ENCODE measurements around the gene SEC22C.

Gene SEC22C

GRCh38 chr3:42535981-42536784 lies 45.6 kb downstream of the SEC22C start:
- Histone ChIP-seq H3K27me3 (ENCODE audit: control insufficient read depth in 3 of 3, insufficient read depth in 3 of 3, low read depth in 1 of 3, low read length in 3 of 3) (peaks cover 0 to 15% (median 0%) of the 10 kb centered on the region in 3 experiments), H2BK120ac (ENCODE audit: low read depth, low read length) (no peak overlapping the region), H3K79me1 (ENCODE audit: low read depth, low read length) (no peaks in the 10 kb centered on the region), H3K4me2 (ENCODE audit: insufficient read depth, low read length, poor library complexity, severe bottlenecking) (no peak overlapping the region), H3K14ac (ENCODE audit: low read length) (no peak overlapping the region), H4K91ac (ENCODE audit: low read depth, low read length, poor library complexity) (no peak overlapping the region), H2AK5ac (ENCODE audit: low read depth, low read length) (peak overlapping the region; percentile 78), H2BK5ac (ENCODE audit: low read length) (no peak overlapping the region), H2AFZ (ENCODE audit: low read length) (no peak overlapping the region), H3K4me3 (ENCODE audit: low read length in 2 of 2) (no peak overlapping the region), H2BK15ac (ENCODE audit: low read length) (no peak overlapping the region), H2BK12ac (ENCODE audit: low read length) (no peak overlapping the region), H3K4me1 (ENCODE audit: control insufficient read depth in 2 of 2, insufficient read depth in 1 of 2, low read depth in 1 of 2, low read length in 2 of 2) (peaks cover 0 to 5% of the 10 kb centered on the region in 2 donors), H3K23ac (ENCODE audit: low read depth, low read length, poor library complexity) (no peak overlapping the region), H3K18ac (ENCODE audit: low read length) (no peak overlapping the region), H3K27ac (replicated peaks; ENCODE audit: low read length) (no peak overlapping the region), H3K9ac (ENCODE audit: low read depth, low read length, poor library complexity) (no peak overlapping the region), H3K36me3 (replicated peaks in 1 of 2; ENCODE audit: control insufficient read depth in 2 of 2, insufficient read depth in 2 of 2, low read length in 2 of 2) (no peaks in the 10 kb centered on the region), H4K8ac (ENCODE audit: low read depth, low read length) (no peak overlapping the region), H3K4ac (ENCODE audit: low read length) (no peak overlapping the region), H3K9me3 (replicated peaks in 1 of 2; ENCODE audit: control insufficient read depth in 2 of 2, insufficient read depth in 1 of 2, low read depth in 1 of 2, low read length in 2 of 2) (no peaks in the 10 kb centered on the region)
- DNase-seq (ENCODE audit: low spot score), result peak; percentile 12
- WGBS, 2 donors (ENCODE audit: extremely low coverage in 2 of 2, insufficient read length in 2 of 2, insufficient replicate concordance in 1 of 2), result no CpG with 5 or more reads among the region's 35 CpGs

- WGBS, 2 donors (ENCODE audit: extremely low coverage in 2 of 2, insufficient read length in 2 of 2, insufficient replicate concordance in 1 of 2), result no CpG with 5 or more reads among the region's 7 CpGs
Measured at GRCh38 chr3:42533161-42533897, 48.4 kb downstream of the SEC22C start.

GRCh38 chr3:42532229-42532628 lies 49.5 kb downstream of the SEC22C start:
- Histone ChIP-seq H3K4me1 (ENCODE audit: control insufficient read depth in 2 of 2, insufficient read depth in 1 of 2, low read depth in 1 of 2, low read length in 2 of 2) (peaks cover 0 to 5% of the 10 kb centered on the region in 2 donors), H4K91ac (ENCODE audit: low read depth, low read length, poor library complexity) (no peak overlapping the region), H3K27ac (replicated peaks; ENCODE audit: low read length) (no peak overlapping the region), H3K4me3 (ENCODE audit: low read length in 2 of 2) (no peak overlapping the region), H3K18ac (ENCODE audit: low read length) (no peak overlapping the region), H2BK15ac (ENCODE audit: low read length) (no peak overlapping the region), H2BK12ac (ENCODE audit: low read length) (no peak overlapping the region), H3K9me3 (replicated peaks in 1 of 2; ENCODE audit: control insufficient read depth in 2 of 2, insufficient read depth in 1 of 2, low read depth in 1 of 2, low read length in 2 of 2) (no peaks in the 10 kb centered on the region), H3K4ac (ENCODE audit: low read length) (no peak overlapping the region), H3K23ac (ENCODE audit: low read depth, low read length, poor library complexity) (no peak overlapping the region), H2BK120ac (ENCODE audit: low read depth, low read length) (no peak overlapping the region), H2AFZ (ENCODE audit: low read length) (no peak overlapping the region), H3K9ac (ENCODE audit: low read depth, low read length, poor library complexity) (no peak overlapping the region), H3K4me2 (ENCODE audit: insufficient read depth, low read length, poor library complexity, severe bottlenecking) (no peak overlapping the region), H3K79me1 (ENCODE audit: low read depth, low read length) (no peaks in the 10 kb centered on the region), H4K8ac (ENCODE audit: low read depth, low read length) (no peak overlapping the region), H2BK5ac (ENCODE audit: low read length) (no peak overlapping the region), H2AK5ac (ENCODE audit: low read depth, low read length) (no peak overlapping the region), H3K14ac (ENCODE audit: low read length) (no peak overlapping the region), H3K36me3 (replicated peaks in 1 of 2; ENCODE audit: control insufficient read depth in 2 of 2, insufficient read depth in 2 of 2, low read length in 2 of 2) (no peaks in the 10 kb centered on the region), H3K27me3 (ENCODE audit: control insufficient read depth in 3 of 3, insufficient read depth in 3 of 3, low read depth in 1 of 3, low read length in 3 of 3) (peaks cover 0 to 15% (median 0%) of the 10 kb centered on the region in 3 experiments)
- DNase-seq (ENCODE audit: low spot score), result no peak
- no CpG with 5 or more reads among the region's 4 CpGs for WGBS, 2 donors (ENCODE audit: extremely low coverage in 2 of 2, insufficient read length in 2 of 2, insufficient replicate concordance in 1 of 2)

More at GRCh38 chr3:42533161-42533897, 48.4 kb downstream of the SEC22C start:
- no peak overlapping the region for H2BK5ac ChIP-seq (ENCODE audit: low read length)
- H2BK12ac ChIP-seq (ENCODE audit: low read length), result no peak overlapping the region
- H3K4me1 ChIP-seq (ENCODE audit: control insufficient read depth in 2 of 2, insufficient read depth in 1 of 2, low read depth in 1 of 2, low read length in 2 of 2), result peaks cover 0 to 5% of the 10 kb centered on the region in 2 donors
- no peaks in the 10 kb centered on the region for H3K79me1 ChIP-seq (ENCODE audit: low read depth, low read length)
- peaks cover 0 to 15% (median 0%) of the 10 kb centered on the region in 3 experiments for H3K27me3 ChIP-seq (ENCODE audit: control insufficient read depth in 3 of 3, insufficient read depth in 3 of 3, low read depth in 1 of 3, low read length in 3 of 3)
- H3K36me3 ChIP-seq (replicated peaks in 1 of 2; ENCODE audit: control insufficient read depth in 2 of 2, insufficient read depth in 2 of 2, low read length in 2 of 2), result no peaks in the 10 kb centered on the region
- no peak overlapping the region for H3K9ac ChIP-seq (ENCODE audit: low read depth, low read length, poor library complexity)
- H3K27ac ChIP-seq (replicated peaks; ENCODE audit: low read length), result no peak overlapping the region
- peak overlapping the region in 1 of 2 donors; percentile 11 for H3K4me3 ChIP-seq (ENCODE audit: low read length in 2 of 2)
- H3K14ac ChIP-seq (ENCODE audit: low read length), result no peak overlapping the region
- H2AFZ ChIP-seq (ENCODE audit: low read length), result no peak overlapping the region
- no peak overlapping the region for H3K4me2 ChIP-seq (ENCODE audit: insufficient read depth, low read length, poor library complexity, severe bottlenecking)
- H4K91ac ChIP-seq (ENCODE audit: low read depth, low read length, poor library complexity), result no peak overlapping the region
- no peak overlapping the region for H2AK5ac ChIP-seq (ENCODE audit: low read depth, low read length)
- no peak overlapping the region for H4K8ac ChIP-seq (ENCODE audit: low read depth, low read length)
- no peaks in the 10 kb centered on the region for H3K9me3 ChIP-seq (replicated peaks in 1 of 2; ENCODE audit: control insufficient read depth in 2 of 2, insufficient read depth in 1 of 2, low read depth in 1 of 2, low read length in 2 of 2)
- DNase-seq (ENCODE audit: low spot score), result no peak
- no peak overlapping the region for H3K18ac ChIP-seq (ENCODE audit: low read length)
- H2BK120ac ChIP-seq (ENCODE audit: low read depth, low read length), result no peak overlapping the region
- no peak overlapping the region for H2BK15ac ChIP-seq (ENCODE audit: low read length)
- H3K23ac ChIP-seq (ENCODE audit: low read depth, low read length, poor library complexity), result no peak overlapping the region
- H3K4ac ChIP-seq (ENCODE audit: low read length), result no peak overlapping the region

GRCh38 chr3:42531470-42531869 lies 50.3 kb downstream of the SEC22C start:
- H3K9me3 ChIP-seq (replicated peaks in 1 of 2; ENCODE audit: control insufficient read depth in 2 of 2, insufficient read depth in 1 of 2, low read depth in 1 of 2, low read length in 2 of 2), result no peaks in the 10 kb centered on the region
- H3K9ac ChIP-seq (ENCODE audit: low read depth, low read length, poor library complexity), result no peak overlapping the region
- no peaks in the 10 kb centered on the region for H3K36me3 ChIP-seq (replicated peaks in 1 of 2; ENCODE audit: control insufficient read depth in 2 of 2, insufficient read depth in 2 of 2, low read length in 2 of 2)
- no peak overlapping the region for H2BK15ac ChIP-seq (ENCODE audit: low read length)
- no peak overlapping the region for H2BK120ac ChIP-seq (ENCODE audit: low read depth, low read length)
- H3K4me1 ChIP-seq (ENCODE audit: control insufficient read depth in 2 of 2, insufficient read depth in 1 of 2, low read depth in 1 of 2, low read length in 2 of 2), result peaks cover 0 to 5% of the 10 kb centered on the region in 2 donors
- no peak overlapping the region for H4K8ac ChIP-seq (ENCODE audit: low read depth, low read length)
- WGBS, 2 donors (ENCODE audit: extremely low coverage in 2 of 2, insufficient read length in 2 of 2, insufficient replicate concordance in 1 of 2), result no CpG with 5 or more reads among the region's 6 CpGs
- no peak overlapping the region for H3K4me2 ChIP-seq (ENCODE audit: insufficient read depth, low read length, poor library complexity, severe bottlenecking)
- no peak overlapping the region for H2BK5ac ChIP-seq (ENCODE audit: low read length)
- no peaks in the 10 kb centered on the region for H3K79me1 ChIP-seq (ENCODE audit: low read depth, low read length)
- no peak overlapping the region for H2AK5ac ChIP-seq (ENCODE audit: low read depth, low read length)
- no peak overlapping the region for H3K27ac ChIP-seq (replicated peaks; ENCODE audit: low read length)
- DNase-seq (ENCODE audit: low spot score), result no peak
- peaks cover 0 to 15% (median 0%) of the 10 kb centered on the region in 3 experiments for H3K27me3 ChIP-seq (ENCODE audit: control insufficient read depth in 3 of 3, insufficient read depth in 3 of 3, low read depth in 1 of 3, low read length in 3 of 3)
- peak overlapping the region; percentile 39 for H3K23ac ChIP-seq (ENCODE audit: low read depth, low read length, poor library complexity)
- H2BK12ac ChIP-seq (ENCODE audit: low read length), result no peak overlapping the region
- no peak overlapping the region for H2AFZ ChIP-seq (ENCODE audit: low read length)
- H3K18ac ChIP-seq (ENCODE audit: low read length), result peak overlapping the region; percentile 36
- H4K91ac ChIP-seq (ENCODE audit: low read depth, low read length, poor library complexity), result no peak overlapping the region
- H3K14ac ChIP-seq (ENCODE audit: low read length), result no peak overlapping the region
- no peak overlapping the region for H3K4me3 ChIP-seq (ENCODE audit: low read length in 2 of 2)
- no peak overlapping the region for H3K4ac ChIP-seq (ENCODE audit: low read length)
